ENCODE data around the gene NRP1.

Gene NRP1

DNA sequence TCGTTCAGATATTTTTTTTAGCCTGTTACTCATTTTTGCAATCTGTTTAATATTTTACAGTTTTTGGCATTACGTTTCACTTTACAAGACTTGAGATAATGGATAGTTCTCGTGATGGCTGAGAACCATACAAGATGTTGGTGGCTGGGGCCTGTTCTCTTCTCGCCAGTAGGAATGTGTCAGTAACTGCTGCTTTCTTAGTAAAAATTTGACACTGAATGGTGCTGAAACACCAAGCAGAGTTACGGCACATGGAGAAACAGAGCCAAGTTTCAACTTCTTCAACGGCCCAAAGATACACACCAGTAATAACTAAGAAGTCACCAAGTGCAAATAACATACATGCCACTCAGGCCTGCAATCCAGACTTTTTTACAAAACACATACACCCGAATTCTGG is 130.4 kb downstream of the NRP1 start:
- no peak for FAIRE-seq
- TF ChIP-seq, protein P1, sequence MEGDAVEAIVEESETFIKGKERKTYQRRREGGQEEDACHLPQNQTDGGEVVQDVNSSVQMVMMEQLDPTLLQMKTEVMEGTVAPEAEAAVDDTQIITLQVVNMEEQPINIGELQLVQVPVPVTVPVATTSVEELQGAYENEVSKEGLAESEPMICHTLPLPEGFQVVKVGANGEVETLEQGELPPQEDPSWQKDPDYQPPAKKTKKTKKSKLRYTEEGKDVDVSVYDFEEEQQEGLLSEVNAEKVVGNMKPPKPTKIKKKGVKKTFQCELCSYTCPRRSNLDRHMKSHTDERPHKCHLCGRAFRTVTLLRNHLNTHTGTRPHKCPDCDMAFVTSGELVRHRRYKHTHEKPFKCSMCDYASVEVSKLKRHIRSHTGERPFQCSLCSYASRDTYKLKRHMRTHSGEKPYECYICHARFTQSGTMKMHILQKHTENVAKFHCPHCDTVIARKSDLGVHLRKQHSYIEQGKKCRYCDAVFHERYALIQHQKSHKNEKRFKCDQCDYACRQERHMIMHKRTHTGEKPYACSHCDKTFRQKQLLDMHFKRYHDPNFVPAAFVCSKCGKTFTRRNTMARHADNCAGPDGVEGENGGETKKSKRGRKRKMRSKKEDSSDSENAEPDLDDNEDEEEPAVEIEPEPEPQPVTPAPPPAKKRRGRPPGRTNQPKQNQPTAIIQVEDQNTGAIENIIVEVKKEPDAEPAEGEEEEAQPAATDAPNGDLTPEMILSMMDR (IDR thresholded peaks at IDR 0.05; ENCODE audit: insufficient read depth, missing control alignments), result no peak

DNA sequence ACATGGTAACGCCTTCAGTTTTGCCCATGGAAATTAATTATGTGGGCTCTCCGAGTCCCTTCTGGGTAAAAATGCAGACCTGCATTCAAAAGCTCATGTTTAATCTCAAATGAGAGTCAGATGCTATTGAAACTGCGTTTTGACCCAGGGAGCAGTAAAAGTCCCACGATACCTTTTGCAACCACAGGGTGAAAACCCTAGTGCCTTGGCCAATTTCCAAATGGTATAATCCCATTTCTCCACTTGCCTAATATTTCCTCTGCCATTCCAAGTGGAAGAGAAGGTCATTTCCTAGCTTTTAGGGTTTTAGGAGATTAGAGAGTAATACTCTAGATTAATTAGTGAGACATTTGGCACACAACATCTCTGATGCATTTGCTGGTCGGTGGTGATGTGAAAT is 132.5 kb downstream of the NRP1 start:
- DNase-seq (ENCODE audit: insufficient read length, low spot score) (no peak), FAIRE-seq (no peak)
- TF ChIP-seq, protein P1 (IDR thresholded peaks at IDR 0.05; ENCODE audit: insufficient read depth, missing control alignments), result no peak

More for the DNA sequence above, 130.4 kb downstream of the NRP1 start:
- no peak for DNase-seq (ENCODE audit: insufficient read length, low spot score)

DNA sequence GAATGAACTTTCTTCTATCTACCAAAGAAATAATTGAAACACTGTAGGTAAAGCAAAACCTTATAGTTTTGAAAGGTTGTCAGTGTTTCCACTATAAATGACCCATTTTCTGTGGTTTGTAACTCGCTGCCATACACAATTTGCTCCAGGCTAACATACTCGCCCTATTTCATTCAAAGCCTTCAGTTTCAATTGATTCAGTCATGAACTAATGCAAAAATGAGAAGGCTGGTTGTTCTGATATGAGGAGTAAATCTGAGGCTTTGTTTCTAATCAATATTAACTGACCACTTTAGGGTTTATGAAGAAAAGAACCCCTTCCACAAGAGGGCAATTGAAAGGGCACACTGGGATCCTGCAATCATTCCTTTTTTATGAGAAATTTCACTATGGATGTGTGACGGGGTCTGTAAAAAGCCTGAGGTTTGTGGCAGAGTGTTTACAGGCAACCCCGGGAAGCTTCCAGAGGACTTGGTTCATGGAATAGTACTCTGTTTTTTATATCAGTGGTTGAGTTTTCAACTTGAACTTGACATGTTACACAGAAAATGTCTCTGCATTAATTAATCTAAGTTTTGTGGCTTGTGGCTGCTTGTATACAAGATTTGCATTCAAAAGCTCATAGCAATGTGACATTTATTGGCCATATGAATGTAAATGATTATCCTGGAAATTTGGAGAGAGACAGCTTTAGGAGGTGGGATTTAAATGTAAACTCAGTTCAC is 133.2 kb downstream of the NRP1 start:
- TF ChIP-seq, protein P1 (IDR thresholded peaks at IDR 0.05; ENCODE audit: insufficient read depth, missing control alignments), result no peak
- no peak for FAIRE-seq

DNA sequence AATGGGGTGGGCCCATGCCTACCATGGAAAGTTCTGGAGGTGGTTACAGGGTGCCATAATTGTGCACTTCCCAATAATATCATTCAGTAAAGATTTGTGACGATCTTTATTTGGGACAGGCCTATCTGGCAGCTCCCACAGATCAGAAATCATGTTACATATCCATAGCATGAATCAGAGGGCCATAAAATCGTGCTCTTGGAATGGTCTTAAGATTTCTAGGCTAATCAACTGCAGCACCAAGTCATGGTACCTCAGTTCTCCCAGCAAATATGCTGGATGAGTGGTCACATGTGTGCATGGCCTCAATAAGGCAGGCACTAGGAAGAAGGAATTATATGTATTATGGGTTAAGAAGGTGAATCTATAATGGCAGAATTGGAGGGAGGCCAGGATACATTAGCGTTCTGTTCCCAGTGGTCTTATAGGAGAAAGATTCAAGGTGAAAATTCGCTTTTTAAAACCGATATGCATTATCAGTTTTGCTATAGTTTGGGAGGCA is 134.7 kb downstream of the NRP1 start:
- TF ChIP-seq, protein P1 (IDR thresholded peaks at IDR 0.05; ENCODE audit: insufficient read depth, missing control alignments), result no peak
- FAIRE-seq (no peak), DNase-seq (ENCODE audit: insufficient read length, low spot score) (no peak)

More for the DNA sequence above, 133.2 kb downstream of the NRP1 start:
- DNase-seq (ENCODE audit: insufficient read length, low spot score), result no peak

DNA sequence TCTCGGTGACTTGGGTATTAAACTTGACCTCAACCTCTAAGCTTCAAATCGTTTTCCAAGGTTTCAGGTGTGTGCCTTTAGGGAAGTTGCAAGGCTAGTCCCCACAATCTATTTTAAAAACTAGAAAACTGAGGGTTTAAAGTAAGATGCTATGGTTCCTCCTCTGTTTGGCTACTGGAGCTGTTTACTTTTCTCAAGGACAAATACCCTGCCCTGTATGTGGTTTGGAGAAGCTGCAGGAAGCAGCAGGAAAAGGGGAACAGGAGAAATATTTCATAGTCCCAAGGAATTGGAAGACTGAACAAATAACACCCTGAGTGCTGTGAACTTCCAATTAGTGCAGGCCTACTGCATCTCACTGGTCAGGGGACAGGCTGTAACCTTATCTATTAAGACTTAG is 135.9 kb downstream of the NRP1 start:
- TF ChIP-seq, protein P1 (IDR thresholded peaks at IDR 0.05; ENCODE audit: insufficient read depth, missing control alignments), result no peak
- no peak for FAIRE-seq

DNA sequence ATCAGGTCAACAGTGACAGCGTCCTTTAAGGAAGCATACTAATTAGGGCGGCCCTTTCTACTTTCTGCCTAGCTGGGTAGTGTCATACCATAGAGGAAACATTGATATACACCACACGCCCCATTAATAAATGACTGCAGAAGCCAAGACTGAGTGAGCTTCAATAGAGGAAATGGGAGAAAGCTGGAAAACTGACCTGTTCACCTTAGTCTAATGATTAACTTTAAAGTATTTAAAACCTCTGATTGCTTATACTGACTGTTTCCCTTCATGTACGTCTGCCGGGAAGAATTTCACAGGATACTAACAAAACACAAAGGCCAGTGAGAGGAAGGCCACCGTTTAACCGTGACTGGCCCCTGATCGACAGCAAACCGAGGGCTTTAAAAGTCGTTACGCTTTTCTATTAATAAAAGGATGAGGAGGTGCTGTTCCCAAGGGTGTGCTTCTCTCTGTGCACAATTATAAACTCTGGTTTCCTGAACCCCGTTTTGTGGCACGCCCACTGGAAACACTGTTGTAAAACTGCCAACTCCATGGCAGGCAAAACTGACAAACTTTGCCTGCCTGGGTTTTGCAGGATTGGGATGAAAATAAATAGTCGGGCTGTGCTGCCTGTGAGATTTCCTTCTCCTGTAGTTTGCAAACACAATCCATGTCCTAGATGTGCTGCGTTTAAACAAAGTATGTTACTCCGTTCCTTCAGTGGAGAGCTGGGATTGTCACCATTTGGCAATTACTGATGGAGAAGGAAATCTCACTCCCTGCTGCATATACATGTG is 137.6 kb downstream of the NRP1 start:
- TF ChIP-seq, protein P1 (IDR thresholded peaks at IDR 0.05; ENCODE audit: insufficient read depth, missing control alignments), result no peak
- FAIRE-seq (no peak), DNase-seq (ENCODE audit: insufficient read length, low spot score) (no peak)

More for the DNA sequence above, 135.9 kb downstream of the NRP1 start:
- DNase-seq (ENCODE audit: insufficient read length, low spot score), result no peak

DNA sequence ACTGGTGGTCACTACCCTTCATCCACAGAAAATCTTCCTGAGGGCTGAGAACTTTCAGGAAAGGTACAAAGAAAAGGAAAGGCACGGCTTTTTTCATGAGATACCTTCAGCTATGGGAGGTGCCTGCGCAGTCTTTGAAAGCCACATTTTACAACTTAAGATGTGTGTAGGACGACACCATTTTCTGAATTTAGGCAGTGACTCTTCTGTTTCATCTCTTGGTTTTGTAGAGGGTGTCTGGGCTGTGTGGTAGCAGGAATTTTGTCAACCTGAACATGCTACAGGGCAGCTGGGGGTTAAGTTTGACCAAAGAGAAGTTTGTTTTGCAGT is 138.1 kb downstream of the NRP1 start:
- FAIRE-seq, result no peak
- TF ChIP-seq, protein P1 (IDR thresholded peaks at IDR 0.05; ENCODE audit: insufficient read depth, missing control alignments), result no peak
- DNase-seq (ENCODE audit: insufficient read length, low spot score), result no peak
